ENCODE results near the gene RFTN2. TPM values are rescaled to one million over a fixed set of nuclear protein-coding genes. Genes with fewer than 3 reads are reported as not detected.

The RFTN2 gene
- total and polyA plus RNA-seq, 9 of the 15 experiments (the other 6 are each of a cell fraction or from before 2014, with no cell fraction given), result 0.01 to 0.11 (median 0.04) TPM; not detected in 6

GRCh38 chr2:197707316-197708213 is 32.2 kb upstream of the RFTN2 start (continued):
- TF ChIP-seq REST (IDR thresholded peaks at IDR 0.05; ENCODE audit: borderline replicate concordance) (0 out of 2 replicates have a peak, but pooled peaks have one; percentile 17), REST (CRISPR knock-in tag; IDR thresholded peaks at IDR 0.05; ENCODE audit: low read depth) (no peak)

All from K562 (cell line).